HCT116 (cell line): ENCODE data around the gene GUCY2D. TPM values are rescaled to one million over a fixed set of nuclear protein-coding genes. Genes with fewer than 3 reads are reported as not detected.

Experiments used
- ATAC-seq: fragments of 200-7000 bp; cut with Tn5 transposase; 2 replicates; pipeline ENCODE4 v1.9.1; 2020; ENCODE audit warnings: mild to moderate bottlenecking, moderate library complexity
- BruUV-seq: library from RNA; stranded (reverse); fragments of 400-500 nt; replicated peaks from 2 replicates; lab custom pipeline; 2021; lab: Mats Ljungman, UMichigan
- CTCF ChIA-PET: fragments of 300-600 bp; sonication (Branson Sonifier 250); formaldehyde crosslinking; loops from one replicate; lab custom pipeline; 2021; ENCODE audit warnings: antibody characterized with exemption; lab: Charles Lee
- POLR2A ChIA-PET: fragments of 300-600, 350-600 bp; sonication (Branson Sonifier 250); formaldehyde crosslinking; loops from one replicate; lab custom pipeline; 2021; ENCODE audit warnings: antibody characterized with exemption; lab: Charles Lee
- RAD21 ChIA-PET, 2 experiments: fragments of 300-600 bp; sonication (Branson Sonifier 250); formaldehyde crosslinking; loops; one replicate each; lab custom pipeline; 2023; ENCODE audit warnings: low total read pairs in 2 of 2; ENCODE audit not compliant: uncharacterized antibody in 2 of 2, unreplicated experiment in 2 of 2, low non-redundant PET in 1 of 2; lab: Charles Lee
- DNase-seq: peaks from one replicate; pipeline ENCODE4 v3.0.0-alpha.2; 2010; ENCODE audit warnings: low read depth, low spot score
- H2AFZ ChIP-seq: fragments of 200-600 bp; shearing (Covaris generic), sonication (generic); 2 replicates; pipeline ENCODE4 v1.6.1; 2017; ENCODE audit warnings: low read depth, mixed run types, mixed read lengths, antibody characterized with exemption, low read length; ENCODE audit not compliant: poor library complexity, severe bottlenecking
- H3K27ac ChIP-seq: 2 replicates; pipeline ENCODE4 v1.5.1; 2012; ENCODE audit warnings: low read depth, low read length
- H3K27me3 ChIP-seq: fragments of 200-600 bp; sonication (generic); 2 replicates; pipeline ENCODE4 v1.6.1; 2016; ENCODE audit warnings: mixed run types, low read length, mixed read lengths; ENCODE audit not compliant: insufficient read depth
- H3K36me3 ChIP-seq, 2 experiments: fragments of 200-500 bp in 1 of 2; fragments of 200-600 bp in 1 of 2; sonication (Bioruptor generic) in 1 of 2; sonication (generic) in 1 of 2; 2 replicates each; pipeline versions ENCODE4 v1.5.1 to v1.6.1; 2014 to 2016; ENCODE audit warnings: low read length in 2 of 2, inconsistent platforms in 1 of 2, mixed read lengths in 1 of 2, mixed run types in 1 of 2; ENCODE audit not compliant: insufficient read depth in 2 of 2, control insufficient read depth in 1 of 2
- H3K4me1 ChIP-seq, 2 experiments: fragments of 200-600 bp in 1 of 2; sonication (generic) in 1 of 2; 2 replicates each; pipeline versions ENCODE4 v1.5.1 to v1.6.1; 2012 to 2017; ENCODE audit warnings: low read length in 2 of 2, inconsistent platforms in 1 of 2, mild to moderate bottlenecking in 1 of 2, mixed read lengths in 1 of 2, mixed run types in 1 of 2, moderate library complexity in 1 of 2; ENCODE audit not compliant: insufficient read depth in 2 of 2, control insufficient read depth in 1 of 2
- H3K4me2 ChIP-seq: fragments of 200-600 bp; sonication (generic); 2 replicates; pipeline ENCODE4 v1.6.1; 2017; ENCODE audit warnings: mixed run types, low read length, mixed read lengths
- H3K4me3 ChIP-seq, 2 experiments: fragments of 200-600 bp in 1 of 2; sonication (generic) in 1 of 2; replicated peaks in 1 of 2; 2 replicates each; pipeline ENCODE4 v1.5.1; 2011 to 2016; ENCODE audit warnings: low read length in 2 of 2, control low read depth in 1 of 2, low read depth in 1 of 2, mild to moderate bottlenecking in 1 of 2, mixed read lengths in 1 of 2, mixed run types in 1 of 2
- H3K79me2 ChIP-seq: fragments of 200-600 bp; sonication (generic); 2 replicates; pipeline ENCODE4 v1.6.1; 2017; ENCODE audit warnings: mild to moderate bottlenecking, mixed run types, low read length, moderate library complexity, mixed read lengths; ENCODE audit not compliant: insufficient read depth
- H3K9ac ChIP-seq: fragments of 200-600 bp; sonication (generic); 2 replicates; pipeline ENCODE4 v1.6.1; 2016; ENCODE audit warnings: low read length, mixed read lengths
- H3K9me2 ChIP-seq: fragments of 200-600 bp; sonication (generic), shearing (Covaris generic); 2 replicates; pipeline ENCODE4 v1.6.1; 2017; ENCODE audit warnings: mixed run types, mild to moderate bottlenecking, moderate library complexity; ENCODE audit not compliant: insufficient read depth
- H3K9me3 ChIP-seq, 2 experiments: fragments of 200-500 bp in 1 of 2; fragments of 200-600 bp in 1 of 2; sonication (Bioruptor generic) in 1 of 2; sonication (generic) in 1 of 2; 2 replicates each; pipeline ENCODE4 v1.6.1; 2014 to 2017; ENCODE audit warnings: low read length in 2 of 2, mixed read lengths in 2 of 2, inconsistent platforms in 1 of 2, low read depth in 1 of 2, mild to moderate bottlenecking in 1 of 2, mixed run types in 1 of 2, moderate library complexity in 1 of 2; ENCODE audit not compliant: control insufficient read depth in 1 of 2, insufficient read depth in 1 of 2
- H4K20me1 ChIP-seq: fragments of 200-600 bp; sonication (generic), shearing (Covaris generic); 2 replicates; pipeline ENCODE4 v1.6.1; 2017; ENCODE audit warnings: mixed run types, mild to moderate bottlenecking, moderate library complexity; ENCODE audit not compliant: insufficient read depth
- CBX3 ChIP-seq: IDR thresholded peaks from 2 replicates; pipeline ENCODE4 v1.6.1; 2012; ENCODE audit warnings: low read depth
- CEBPB ChIP-seq: IDR thresholded peaks from 2 replicates; pipeline ENCODE4 v1.6.1; 2012; ENCODE audit warnings: low read depth
- EGR1 ChIP-seq: IDR thresholded peaks from 2 replicates; pipeline ENCODE4 v1.6.1; 2012; ENCODE audit warnings: low read depth
- EZH2 ChIP-seq: fragments of 200-600 bp; sonication (generic); IDR thresholded peaks from 2 replicates; pipeline ENCODE4 v1.6.1; 2017; ENCODE audit warnings: antibody characterized with exemption, mixed run types
- EZH2phosphoT487 ChIP-seq: fragments of 200-600 bp; IDR thresholded peaks from 2 replicates; pipeline ENCODE4 v1.6.1; 2018; ENCODE audit warnings: antibody characterized with exemption, borderline replicate concordance
- JUND ChIP-seq: IDR thresholded peaks from 2 replicates; pipeline ENCODE4 v1.6.1; 2012
- MAX ChIP-seq: IDR thresholded peaks from 2 replicates; pipeline ENCODE4 v1.6.1; 2012
- POLR2AphosphoS5 ChIP-seq: IDR thresholded peaks from 2 replicates; pipeline ENCODE4 v1.6.1; 2011; ENCODE audit warnings: mild to moderate bottlenecking, low read depth, low read length, moderate library complexity
- REST ChIP-seq: IDR thresholded peaks from 2 replicates; pipeline ENCODE4 v1.6.1; 2012; ENCODE audit warnings: low read depth
- SIN3A ChIP-seq: IDR thresholded peaks from 2 replicates; pipeline ENCODE4 v1.6.1; 2012; ENCODE audit warnings: low read depth
- SP1 ChIP-seq: IDR thresholded peaks from 2 replicates; pipeline ENCODE4 v1.6.1; 2012; ENCODE audit warnings: low read depth
- TCF7L2 ChIP-seq: IDR thresholded peaks from 2 replicates; pipeline ENCODE4 v1.7.0; 2011; ENCODE audit warnings: borderline replicate concordance, inconsistent platforms; ENCODE audit not compliant: insufficient read depth, insufficient read length; ENCODE audit errors: extremely low read depth
- YY1 ChIP-seq: IDR thresholded peaks from 2 replicates; pipeline ENCODE4 v1.6.1; 2011; ENCODE audit warnings: low read length, low read depth, moderate library complexity, mild to moderate bottlenecking; ENCODE audit not compliant: insufficient replicate concordance; ENCODE audit errors: extremely low read depth
- intact Hi-C: fragments of 100-400 bp; cut with micrococcal nuclease; formaldehyde crosslinking; loops from 2 replicates; pipeline ENCODE4 v1.10.0; 2022
- total RNA-seq: library from RNA; stranded (reverse); gene quantifications from one replicate; pipeline ENCODE4 v1.2.1, GENCODE V29; 2021; ENCODE audit not compliant: unreplicated experiment

Gene GUCY2D
- total RNA-seq, 1 experiment from 2014 or later, result 1.4 TPM

- TF ChIP-seq CBX3 (no peak), EZH2 (no peak), EGR1 (no peak), SIN3A (no peak), YY1 (no peak), JUND (no peak), POLR2AphosphoS5 (no peak), TCF7L2 (no peak), CEBPB (no peak), SP1 (no peak), EZH2phosphoT487 (no peak), MAX (no peak), REST (no peak)
- no TSS peak for BruUV-seq
- H3K36me3 ChIP-seq, result no peaks in the 10 kb centered on the region
- intact Hi-C loops, result loop anchor here (1.0 to 5.0 kb wide), 5 partner anchors 26 to 298 kb away; no protein-coding TSS in a partner anchor
- H3K9me3 ChIP-seq, result no peaks in the 10 kb centered on the region
- ChIA-PET RAD21 (interaction anchor here (0.6 to 2.0 kb wide), 9 partner anchors 20 to 298 kb away, joined by 3 to 13 read pairs (median 3); no protein-coding TSS in a partner anchor), POLR2A (interaction anchor here (1.0 to 1.4 kb wide), 3 partner anchors 26 to 129 kb away, joined by 4 to 6 read pairs (median 5); no protein-coding TSS in a partner anchor), CTCF (interaction anchor here (0.6 to 2.9 kb wide), 32 partner anchors 9 to 713 kb away, joined by 3 to 55 read pairs (median 6); partner anchors contain the start of genes CD68, CNTROB, NAA38 and NEURL4)
- ATAC-seq, result peak; percentile 69
- DNase-seq, result no peak
- H2AFZ ChIP-seq, result peak overlapping the region; percentile 6
- no peaks in the 10 kb centered on the region for H3K9me2 ChIP-seq
- H3K4me3 ChIP-seq, result no peak overlapping the region
- H3K27ac ChIP-seq, result no peak overlapping the region
- no peak overlapping the region for H3K4me2 ChIP-seq
- no peaks in the 10 kb centered on the region for H3K79me2 ChIP-seq
- H3K4me1 ChIP-seq, result peaks cover 0 to 6% of the 10 kb centered on the region in 2 experiments; a peak in 1 of 4 replicates
- H4K20me1 ChIP-seq, result no peaks in the 10 kb centered on the region
- H3K27me3 ChIP-seq, result no peaks in the 10 kb centered on the region
- H3K9ac ChIP-seq, result no peak overlapping the region
Measured at GRCh38 chr17:8041979-8042378, 39.6 kb downstream of the GUCY2D start.
